ENCODE data around the gene DHRS7C. TPM values are rescaled to one million over a fixed set of nuclear protein-coding genes. Genes with fewer than 3 reads are reported as not detected.

Gene DHRS7C, protein sequence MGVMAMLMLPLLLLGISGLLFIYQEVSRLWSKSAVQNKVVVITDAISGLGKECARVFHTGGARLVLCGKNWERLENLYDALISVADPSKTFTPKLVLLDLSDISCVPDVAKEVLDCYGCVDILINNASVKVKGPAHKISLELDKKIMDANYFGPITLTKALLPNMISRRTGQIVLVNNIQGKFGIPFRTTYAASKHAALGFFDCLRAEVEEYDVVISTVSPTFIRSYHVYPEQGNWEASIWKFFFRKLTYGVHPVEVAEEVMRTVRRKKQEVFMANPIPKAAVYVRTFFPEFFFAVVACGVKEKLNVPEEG
- 0.16 TPM in 1 of 2 replicates, not detected in the other for total RNA-seq
- polyA plus RNA-seq (2012): not detected

DNA sequence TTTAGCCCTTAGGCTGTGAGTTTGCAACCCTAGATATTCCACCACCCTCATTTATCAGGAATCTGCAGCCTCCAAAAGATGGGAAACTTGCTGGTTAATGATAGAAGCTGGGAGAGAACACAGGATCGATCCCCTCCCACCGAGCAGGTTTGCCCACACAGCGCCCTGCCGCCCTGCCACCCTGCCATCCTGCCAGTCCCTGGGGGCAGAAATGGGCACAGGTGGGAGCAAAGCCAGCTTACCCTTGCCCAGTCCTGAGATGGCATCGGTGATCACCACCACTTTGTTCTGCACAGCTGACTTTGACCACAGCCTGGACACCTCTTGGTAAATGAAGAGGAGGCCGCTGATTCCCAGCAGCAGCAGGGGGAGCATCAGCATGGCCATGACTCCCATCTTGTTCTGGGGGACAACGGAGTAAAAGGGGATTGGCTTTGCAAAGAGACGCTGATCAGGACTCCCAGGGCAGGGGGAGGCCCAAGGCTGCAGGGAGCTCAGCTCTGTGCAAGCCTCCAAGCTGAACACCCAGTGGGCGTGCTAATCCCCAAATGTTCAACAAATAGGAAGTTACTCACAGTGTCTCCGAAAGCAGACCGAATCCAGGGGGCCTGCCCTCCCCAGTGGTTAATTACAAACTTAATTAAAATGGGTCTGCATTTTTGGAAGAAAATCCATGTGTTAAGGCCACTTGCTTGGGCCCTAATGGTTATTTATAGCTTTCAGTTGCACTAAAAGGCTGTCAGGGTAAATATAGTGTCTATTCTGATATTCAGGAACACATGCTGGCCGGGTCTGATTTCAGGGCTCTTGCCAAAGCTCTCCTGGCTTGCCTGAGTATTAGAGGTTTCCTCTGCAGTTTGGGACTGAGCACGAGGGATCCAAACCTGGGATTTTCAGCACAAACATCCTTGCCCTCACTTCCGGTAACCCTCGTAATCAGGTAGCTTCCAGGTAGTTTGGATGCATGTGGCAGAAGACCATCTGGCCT, at the start of gene DHRS7C:
Gene DHRS7C (minus strand): TSS at position 704 of the 988 bp plus-strand sequence. CDS start 308 bp downstream, at position 396.
- peak; percentile 45 for DNase-seq (ENCODE audit: low read depth)

DNA sequence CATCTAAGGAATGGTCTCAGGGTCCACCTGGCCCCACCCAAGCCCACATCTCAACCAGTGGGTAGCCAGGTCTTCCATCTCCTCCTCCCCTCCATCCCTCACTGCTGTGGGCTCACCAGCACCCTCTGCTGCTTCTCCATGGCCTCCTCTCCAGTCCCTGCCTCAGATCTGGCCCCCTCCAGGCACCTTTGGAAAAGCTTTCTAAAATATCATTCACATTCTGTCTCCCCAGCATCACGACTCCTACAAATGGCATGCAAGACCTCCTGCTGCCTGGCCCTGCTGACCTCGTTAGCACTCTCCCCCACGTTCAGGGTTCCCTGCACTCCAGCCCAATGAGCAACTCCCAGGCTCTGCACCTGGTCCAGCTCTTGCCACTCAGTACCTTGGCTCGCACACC, 48.0 kb upstream of the DHRS7C start:
- DNase-seq (ENCODE audit: low read depth): no peak

DNA sequence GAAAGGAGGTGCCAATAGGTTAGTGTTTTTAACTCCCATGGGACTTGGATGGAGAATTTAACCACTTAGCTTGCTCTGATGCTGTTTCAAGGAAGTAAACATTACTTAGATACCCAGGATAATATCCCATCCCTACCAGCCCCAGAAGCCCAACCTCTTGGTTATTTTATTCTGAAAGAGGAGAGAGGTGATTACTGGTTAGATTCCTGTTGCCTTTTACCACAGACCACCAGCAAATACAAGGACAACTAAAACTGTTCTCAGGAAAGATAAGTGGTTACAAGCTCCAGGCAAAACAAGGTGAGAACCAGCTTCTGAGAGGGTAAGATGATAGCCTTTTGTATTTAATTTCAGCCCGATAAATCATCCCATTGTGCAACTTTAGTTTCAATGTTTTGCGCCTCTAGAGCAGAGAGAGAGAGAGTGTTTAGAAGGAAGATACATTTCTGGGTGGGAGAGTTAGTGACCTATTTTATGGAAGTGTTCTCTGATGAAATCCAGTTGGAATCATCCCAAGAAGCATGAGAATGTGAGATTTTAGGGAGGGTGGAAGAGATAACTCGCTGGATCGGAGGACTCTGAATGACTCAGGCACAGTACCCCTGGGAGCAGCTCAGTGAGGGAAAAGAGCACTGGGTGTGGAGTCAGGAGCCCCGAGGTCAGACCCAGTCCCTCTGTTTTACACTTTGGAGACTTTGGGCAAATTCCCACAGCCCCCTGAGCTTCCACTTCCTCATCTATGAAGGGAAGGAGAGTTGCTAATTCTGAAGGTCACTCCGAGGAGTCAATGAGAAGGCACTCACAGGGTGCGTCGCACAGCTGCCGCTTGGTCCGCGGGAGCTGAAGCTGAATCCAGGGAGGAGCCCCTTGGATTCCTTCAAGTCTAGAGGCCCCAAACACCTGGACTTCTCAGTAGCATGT, 46.4 kb upstream of the DHRS7C start:
- peak; percentile 0 for DNase-seq (ENCODE audit: low read depth)

DNA sequence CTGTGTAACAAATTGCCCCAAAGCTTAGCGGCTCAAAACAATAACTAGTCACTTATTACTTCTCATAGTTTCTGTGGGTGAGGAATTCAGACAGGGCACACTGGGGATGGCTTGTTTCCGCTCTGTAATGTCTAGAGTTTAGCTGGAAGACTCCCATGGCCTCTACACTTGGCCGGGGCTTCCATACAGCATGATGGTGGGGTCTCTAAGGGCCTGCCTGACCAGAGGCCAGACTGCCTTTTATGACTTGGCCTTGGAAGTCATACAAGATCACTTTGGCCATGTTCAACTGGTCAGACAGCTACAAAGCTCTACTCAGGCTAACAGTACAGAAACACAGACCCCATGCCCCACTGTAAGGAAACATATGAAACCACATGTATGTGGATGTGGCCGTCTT, 42.5 kb upstream of the DHRS7C start:
- no peak for DNase-seq (ENCODE audit: low read depth)

DNA sequence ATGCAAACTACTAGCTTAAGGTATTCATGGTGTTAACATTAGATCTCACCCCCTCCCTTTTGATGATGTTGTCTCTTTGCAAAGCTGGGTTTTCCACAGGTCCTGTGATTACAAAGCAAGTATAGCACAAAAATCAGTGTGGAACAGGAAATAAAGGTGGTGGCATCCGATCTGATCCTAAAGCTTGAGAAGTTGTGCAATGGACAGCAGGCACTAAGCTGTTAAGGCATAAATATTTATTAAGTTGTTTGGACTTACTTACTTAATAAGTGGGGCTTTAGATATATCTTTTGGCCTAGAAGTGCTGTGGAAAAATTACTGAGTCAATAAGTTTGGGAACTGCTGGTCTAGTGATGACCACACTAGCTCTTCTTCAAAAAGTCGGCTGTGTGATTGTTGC, 39.3 kb upstream of the DHRS7C start:
- no peak for DNase-seq (ENCODE audit: low read depth)

DNA sequence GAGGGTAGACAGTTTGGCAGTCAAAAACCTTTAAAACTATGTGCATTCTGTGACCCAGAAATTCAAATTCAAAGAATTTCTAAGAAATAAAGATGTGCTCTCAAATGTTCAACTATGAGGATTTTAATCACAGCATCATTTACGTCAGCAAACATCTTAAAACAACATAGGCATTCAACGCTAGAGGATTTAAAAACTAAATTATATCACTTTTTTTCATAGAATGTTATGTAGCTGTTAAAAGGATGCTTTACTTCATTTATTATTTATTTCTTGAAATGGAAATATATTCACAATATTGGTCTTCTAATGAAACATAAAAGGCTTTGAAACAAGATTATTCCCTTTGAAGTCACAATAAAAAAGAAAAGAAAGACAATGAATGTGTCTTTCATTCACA, 38.0 kb upstream of the DHRS7C start:
- DNase-seq (ENCODE audit: low read depth): no peak

DNA sequence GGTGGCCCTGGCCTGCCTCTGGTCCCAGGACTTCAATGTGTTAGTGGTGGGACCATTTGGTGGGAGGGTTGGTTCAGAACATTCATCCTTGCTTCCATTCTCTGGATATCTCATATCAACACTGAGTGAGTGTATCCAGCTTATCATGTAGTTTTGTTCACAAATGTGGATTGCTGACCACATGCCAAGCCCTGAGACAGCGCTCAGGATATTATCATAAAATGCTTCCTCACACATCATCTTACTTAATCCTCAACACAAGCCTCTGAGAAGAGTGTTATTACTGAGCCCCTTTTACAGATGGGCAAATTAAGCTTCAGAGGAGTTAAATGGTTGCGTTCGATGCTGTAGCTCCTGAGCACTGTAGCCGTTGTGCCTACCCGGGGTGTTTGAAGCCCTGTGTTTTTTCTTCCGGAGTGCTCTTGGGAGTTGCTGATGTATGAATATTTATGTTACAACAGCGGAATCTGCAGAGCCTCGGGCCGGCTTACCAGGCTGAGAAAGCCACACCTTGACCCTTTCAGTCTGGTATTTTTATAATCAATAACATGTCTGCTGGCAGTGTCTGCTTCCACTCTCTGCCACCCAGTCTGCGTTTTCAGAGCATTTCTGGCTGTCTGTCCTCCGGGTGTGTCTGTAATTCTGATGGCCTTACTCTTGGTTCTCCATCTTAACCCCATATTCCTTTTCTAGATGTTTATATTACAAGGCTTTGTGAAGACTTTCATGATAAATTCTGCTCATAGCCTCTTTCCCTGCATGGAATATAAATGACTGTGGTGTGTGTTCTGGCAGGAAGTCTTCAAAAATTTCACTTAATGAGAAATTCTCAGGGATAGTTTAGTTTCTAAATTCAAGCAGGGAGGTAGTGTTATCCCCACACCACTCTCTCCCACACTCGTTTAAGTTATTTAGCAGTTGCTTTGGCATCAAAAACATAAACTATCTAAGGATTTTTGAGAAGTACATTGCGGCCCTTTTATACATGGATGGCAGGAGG, 37.2 kb upstream of the DHRS7C start:
- no peak for DNase-seq (ENCODE audit: low read depth)

DNA sequence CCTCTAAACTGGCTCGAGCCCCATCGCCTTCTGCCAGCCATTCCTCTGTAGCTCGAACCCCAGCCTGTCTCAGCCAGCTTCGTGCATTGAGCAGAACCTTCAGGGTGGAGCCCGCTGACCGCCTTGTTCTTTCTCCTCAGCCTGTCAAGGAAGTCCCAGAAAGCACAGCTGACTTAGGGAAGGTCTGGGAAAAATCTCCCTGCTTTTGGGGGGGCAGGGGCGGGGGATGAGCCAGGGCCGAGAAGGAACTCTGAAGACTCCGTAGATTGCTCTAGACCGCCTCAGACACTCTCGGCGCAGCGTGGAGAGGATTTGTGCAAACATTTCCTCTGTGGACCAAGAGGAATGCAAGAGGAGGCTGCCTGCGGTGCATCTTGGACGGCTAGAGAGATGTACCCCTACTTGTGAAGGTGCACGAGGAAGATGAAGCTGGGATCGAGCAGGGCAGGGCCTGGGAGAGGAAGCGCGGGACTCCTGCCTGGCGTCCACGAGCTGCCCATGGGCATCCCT, 34.3 kb upstream of the DHRS7C start, which contains the start of gene GLP2R:
Gene GLP2R (plus strand): TSS at position 284 of the 510 bp plus-strand sequence. CDS start 140 bp downstream, at position 424.
- DNase-seq (ENCODE audit: low read depth): no peak

DNA sequence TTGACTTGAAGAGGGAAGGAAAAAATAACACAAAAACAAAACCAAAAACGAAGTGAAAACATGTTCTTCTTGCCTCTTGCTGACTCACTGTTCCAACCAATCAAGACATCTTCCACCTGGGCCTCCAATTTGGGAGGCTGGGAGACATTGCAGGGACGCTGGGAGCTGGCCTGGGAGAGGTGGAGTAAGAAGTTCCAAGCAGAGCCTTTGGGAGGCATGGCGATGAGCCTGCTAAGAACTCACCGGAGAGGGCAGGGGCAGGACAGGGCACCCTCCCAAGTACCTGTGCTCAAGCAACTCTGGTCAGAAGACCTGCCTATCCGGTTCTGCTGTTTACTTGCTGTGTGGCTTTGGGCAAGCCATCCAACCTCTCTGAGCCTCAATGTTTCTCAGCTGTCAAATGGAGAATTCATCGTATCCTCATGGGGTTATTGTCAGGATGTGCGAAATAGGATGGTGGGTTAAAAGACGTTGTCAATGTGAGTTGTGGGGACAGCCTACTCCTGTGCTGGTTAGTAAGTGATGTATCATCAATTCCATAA, 33.5 kb upstream of the DHRS7C start:
- DNase-seq (ENCODE audit: low read depth): no peak

DNA sequence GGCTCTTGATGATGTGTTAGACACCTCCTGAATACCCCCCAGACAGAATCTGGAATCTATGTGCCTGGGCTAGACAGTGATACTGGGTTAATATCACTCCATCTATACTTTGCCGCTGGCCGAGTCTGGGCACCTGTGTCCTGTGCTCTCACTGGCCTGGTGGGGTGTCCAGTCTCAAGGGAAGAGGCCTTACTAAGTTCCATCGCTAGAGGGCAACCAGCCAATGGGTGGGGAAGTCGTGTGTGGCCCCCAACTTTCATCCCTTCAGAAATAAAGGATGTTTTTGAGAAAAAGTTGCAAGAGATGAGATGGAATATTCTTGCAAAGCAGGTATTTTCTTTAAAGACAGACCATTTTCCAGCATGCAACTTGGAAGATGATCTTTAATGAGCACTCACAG, 32.7 kb upstream of the DHRS7C start:
- no peak for DNase-seq (ENCODE audit: low read depth)

DNA sequence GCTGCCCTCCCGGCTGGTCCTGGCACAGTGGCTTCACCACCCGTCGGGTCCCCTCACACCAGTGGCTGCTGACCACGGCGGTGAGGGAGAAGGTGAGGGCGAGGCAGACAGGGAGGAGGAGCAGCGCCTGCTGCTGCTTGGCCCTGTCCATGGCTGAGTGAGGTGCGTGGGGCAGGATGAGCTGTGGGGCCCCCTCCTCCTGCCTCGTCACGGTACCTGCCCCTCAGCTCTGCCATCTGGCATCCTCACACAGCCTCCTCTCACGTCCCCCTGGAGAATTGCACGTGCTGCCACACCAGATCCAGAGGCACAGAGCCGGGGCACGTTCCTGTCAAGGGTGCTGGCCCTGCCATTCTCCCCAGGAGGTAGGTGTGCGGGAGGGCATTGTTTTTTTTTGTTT, 30.5 kb upstream of the DHRS7C start, which contains the start of gene GSG1L2:
Gene GSG1L2 (minus strand): TSS at position 159 of the 400 bp plus-strand sequence. CDS start 8 bp downstream, at position 151.
- no peak for DNase-seq (ENCODE audit: low read depth)

DNA sequence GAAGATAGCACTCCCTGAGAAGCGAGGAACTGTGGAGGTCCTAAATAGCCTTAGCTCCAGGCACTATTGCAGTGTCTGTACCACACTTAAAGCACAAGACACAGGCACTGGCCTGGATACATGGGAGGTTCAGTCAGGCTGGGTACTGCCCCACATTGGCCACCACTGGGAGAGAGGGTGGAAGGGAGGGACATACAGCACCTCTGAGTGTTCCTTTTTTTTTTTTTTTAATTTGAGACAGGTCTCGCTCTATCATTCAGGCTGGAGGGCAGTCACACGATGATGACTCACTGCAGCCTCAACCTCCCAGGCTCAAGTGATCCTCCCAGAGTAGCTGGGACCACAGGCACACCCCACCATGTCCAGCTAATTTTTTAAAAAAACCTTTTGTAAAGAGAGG, 29.1 kb upstream of the DHRS7C start:
- DNase-seq (ENCODE audit: low read depth): no peak

DNA sequence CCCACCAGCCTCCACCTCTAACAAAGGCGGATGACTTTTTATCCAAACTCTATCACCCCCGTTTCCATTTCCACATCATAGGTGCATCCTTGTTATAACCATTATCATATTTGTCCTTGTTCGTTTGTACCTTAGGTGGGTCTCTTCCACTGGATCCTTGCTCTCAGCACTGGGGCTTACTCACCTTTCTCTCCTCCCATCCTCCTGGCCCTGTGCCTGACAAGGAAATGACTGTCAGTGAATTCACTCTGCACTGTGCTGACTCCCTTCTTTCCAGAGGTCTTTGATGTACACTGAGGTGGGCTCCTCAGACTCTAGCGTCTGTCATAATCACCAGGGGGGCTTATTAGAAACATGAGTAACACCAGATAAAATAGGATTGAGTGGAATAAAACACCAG, 27.4 kb upstream of the DHRS7C start:
- no peak for DNase-seq (ENCODE audit: low read depth)

DNA sequence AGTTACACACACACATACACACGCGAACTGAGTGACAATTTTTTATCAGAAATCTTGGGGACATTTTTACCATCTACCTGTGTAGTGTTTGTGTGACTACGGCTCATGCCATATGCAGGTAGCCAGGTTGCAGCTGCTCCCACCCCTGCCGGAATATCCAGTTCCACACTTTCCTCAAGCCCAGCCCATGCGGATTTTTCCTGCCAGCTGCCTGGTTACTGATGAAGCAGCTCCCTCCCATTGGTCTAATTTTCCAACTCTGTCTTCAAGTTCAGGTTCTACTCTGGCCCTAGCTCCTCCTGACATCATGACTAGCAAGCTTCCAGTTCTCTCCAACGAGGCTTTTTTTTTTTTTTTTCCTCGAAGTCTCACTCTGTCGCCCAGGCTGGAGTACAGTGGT, 25.7 kb upstream of the DHRS7C start:
- DNase-seq (ENCODE audit: low read depth): no peak

DNA sequence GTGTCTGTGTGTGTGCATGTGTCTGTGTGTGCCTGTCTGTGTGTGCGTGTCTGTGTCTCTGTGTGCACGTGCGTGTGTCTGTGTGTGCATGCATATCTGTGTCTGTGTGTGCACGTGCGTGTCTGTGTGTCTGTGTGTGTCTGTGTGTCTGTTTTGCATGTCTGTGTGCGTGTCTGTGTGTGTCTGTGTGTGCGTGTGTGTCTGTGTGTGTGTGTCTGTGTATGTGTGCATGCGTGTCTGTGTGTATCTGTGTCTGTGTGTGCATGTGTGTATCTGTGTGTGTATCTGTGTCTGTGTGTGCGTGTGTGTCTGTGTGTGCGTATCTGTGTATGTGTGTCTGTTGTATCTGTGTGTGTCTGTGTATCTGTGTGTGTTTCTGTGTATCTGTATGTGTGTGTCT, 25.1 kb upstream of the DHRS7C start:
- DNase-seq (ENCODE audit: low read depth): no peak

DNA sequence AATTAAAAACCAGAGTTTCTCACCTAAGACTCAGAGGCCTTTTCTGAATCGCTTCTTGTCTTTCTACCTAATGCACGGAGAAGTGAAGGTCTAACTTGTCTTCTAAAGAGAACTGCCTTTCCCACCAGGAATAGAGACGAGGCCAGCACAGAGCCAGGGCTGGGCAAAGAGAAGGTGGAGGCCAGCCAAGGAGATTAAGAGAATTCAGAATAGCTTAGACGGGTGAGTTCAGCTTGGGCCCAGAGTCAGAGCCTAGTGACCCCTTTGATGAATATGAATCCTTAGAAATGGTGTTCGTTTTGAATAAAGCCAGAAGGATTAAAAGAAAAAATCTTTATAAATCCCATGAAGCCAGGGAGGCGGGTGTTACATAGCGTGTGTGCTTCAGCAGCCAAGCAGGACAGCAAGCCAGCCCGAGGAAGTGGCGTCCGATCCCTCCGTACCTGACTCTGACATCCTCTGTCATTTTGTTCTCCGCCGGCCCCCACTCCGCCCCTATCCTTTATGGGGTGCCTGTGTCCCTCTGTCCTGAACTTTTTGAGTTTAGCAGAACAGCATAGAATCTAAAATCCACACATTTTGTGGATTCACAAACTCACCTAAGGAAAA, 23.0 kb upstream of the DHRS7C start:
- DNase-seq (ENCODE audit: low read depth): no peak

DNA sequence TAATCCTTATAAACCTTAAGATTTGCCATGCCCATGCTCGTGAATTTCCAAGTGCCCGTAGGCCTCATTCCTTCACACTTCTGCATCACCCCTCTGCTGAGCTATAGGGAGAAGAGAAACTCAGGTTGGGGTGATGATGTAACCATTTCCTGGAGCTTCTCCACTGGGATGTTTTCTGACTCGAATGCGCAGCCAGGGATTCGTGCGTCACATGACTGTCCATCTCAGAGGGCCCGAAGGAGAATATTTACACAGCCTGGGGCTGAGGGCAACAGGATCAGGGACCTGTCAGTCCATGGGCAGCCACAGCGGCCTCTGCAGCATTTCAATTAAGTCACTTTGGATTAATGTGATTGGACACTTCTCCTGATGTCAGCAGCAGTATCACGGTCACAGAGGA, 21.8 kb upstream of the DHRS7C start:
- no peak for DNase-seq (ENCODE audit: low read depth)

DNA sequence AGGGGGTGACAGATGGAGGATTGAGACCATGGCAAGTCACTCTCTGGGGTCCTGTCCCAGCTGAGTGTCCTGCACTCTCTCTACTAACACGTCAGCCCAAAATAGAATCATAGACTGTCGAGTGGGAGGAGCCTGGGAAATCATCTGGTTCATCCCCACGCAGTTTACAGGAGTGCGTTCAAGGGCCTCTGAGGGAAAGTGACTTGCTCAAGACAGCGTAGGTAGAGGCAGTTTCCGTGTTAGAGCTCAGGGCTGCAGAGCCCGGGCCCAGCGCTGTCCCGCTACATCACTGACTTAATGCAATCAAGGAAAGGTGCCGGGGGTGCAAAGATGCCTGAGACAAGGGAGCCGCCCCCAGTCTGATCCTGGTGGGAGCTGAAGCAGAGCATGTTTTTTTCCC, 20.1 kb upstream of the DHRS7C start:
- DNase-seq (ENCODE audit: low read depth): no peak

DNA sequence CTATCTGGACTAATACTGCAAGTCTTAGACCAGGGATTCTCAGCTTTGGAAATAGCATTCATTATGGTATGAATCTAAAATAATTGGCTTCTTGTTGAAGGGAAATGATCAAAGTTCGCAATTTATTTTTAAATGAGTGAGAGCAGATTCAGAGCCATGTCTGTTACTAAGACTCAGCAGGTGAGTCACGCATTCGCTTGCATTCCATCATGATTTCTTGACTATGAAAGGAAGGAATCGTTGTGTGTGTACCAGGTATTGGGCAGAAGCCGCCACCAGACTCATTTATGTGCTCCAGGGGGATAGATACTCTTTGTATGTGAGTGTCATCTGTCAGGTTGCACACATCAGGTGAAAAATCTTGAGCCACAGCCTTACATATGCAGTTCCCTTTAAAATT, 19.7 kb upstream of the DHRS7C start:
- no peak for DNase-seq (ENCODE audit: low read depth)
